Hepatocyte (in vitro differentiated cells): ENCODE results near the gene CFAP52.

ENCODE experiments used
- EZH2 ChIP-seq: fragments of 200-600 bp; sonication (generic); IDR thresholded peaks from 2 replicates; pipeline ENCODE4 v1.6.1; 2016; ENCODE audit warnings: antibody characterized with exemption, mild to moderate bottlenecking, borderline replicate concordance
- EZH2phosphoT487 ChIP-seq: fragments of 200-600 bp; sonication (generic); IDR thresholded peaks from one replicate; pipeline ENCODE4 v1.6.1; 2018; ENCODE audit warnings: antibody characterized with exemption, mild to moderate bottlenecking, low read depth, moderate library complexity; ENCODE audit not compliant: unreplicated experiment, severe bottlenecking
- TF ChIP-seq, protein P1 (sequence below): fragments of 200-600 bp; sonication (generic); IDR thresholded peaks from 2 replicates; pipeline ENCODE4 v1.5.1; 2016; ENCODE audit warnings: antibody characterized with exemption, mild to moderate bottlenecking; ENCODE audit not compliant: poor library complexity

DNA sequence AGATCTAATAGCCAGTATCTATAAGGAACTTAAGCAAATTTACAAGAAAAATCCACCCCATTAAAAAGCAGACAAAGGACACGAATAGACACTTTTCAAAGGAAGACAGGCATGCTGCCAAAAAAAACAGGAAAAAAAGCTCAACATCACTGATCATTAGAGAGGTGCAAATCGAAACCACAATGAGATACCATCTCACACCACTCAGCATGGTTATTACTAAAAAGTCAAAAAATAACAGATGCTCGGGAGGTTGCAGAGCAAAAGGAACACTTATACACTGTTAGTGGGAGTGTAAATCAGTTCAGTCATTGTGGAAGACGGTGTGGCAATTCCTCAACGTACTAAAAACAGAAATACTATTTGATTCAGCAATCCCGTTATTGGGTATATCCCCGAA lies 10.4 kb upstream of the CFAP52 start:
- TF ChIP-seq, protein P1, sequence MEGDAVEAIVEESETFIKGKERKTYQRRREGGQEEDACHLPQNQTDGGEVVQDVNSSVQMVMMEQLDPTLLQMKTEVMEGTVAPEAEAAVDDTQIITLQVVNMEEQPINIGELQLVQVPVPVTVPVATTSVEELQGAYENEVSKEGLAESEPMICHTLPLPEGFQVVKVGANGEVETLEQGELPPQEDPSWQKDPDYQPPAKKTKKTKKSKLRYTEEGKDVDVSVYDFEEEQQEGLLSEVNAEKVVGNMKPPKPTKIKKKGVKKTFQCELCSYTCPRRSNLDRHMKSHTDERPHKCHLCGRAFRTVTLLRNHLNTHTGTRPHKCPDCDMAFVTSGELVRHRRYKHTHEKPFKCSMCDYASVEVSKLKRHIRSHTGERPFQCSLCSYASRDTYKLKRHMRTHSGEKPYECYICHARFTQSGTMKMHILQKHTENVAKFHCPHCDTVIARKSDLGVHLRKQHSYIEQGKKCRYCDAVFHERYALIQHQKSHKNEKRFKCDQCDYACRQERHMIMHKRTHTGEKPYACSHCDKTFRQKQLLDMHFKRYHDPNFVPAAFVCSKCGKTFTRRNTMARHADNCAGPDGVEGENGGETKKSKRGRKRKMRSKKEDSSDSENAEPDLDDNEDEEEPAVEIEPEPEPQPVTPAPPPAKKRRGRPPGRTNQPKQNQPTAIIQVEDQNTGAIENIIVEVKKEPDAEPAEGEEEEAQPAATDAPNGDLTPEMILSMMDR = no peak
- TF ChIP-seq EZH2 (no peak), EZH2phosphoT487 (no peak)
